CD8-positive, alpha-beta memory T cell (primary cell): ENCODE measurements around the gene SLC9A2. TPM values are rescaled to one million over a fixed set of nuclear protein-coding genes. Genes with fewer than 3 reads are reported as not detected.

Source experiments
- CTCF ChIA-PET: fragments of 350-600 bp; sonication (Branson Sonifier 250); formaldehyde crosslinking; loops from one replicate; lab custom pipeline; 2021; ENCODE audit warnings: antibody characterized with exemption; lab: Charles Lee
- POLR2A ChIA-PET: fragments of 350-600 bp; sonication (Branson Sonifier 250); formaldehyde crosslinking; loops from one replicate; lab custom pipeline; 2021; ENCODE audit warnings: antibody characterized with exemption; lab: Charles Lee
- DNase-seq, 5 donors: peaks; one replicate each; pipeline versions ENCODE4 v3.0.0 to v3.0.0-alpha.2; 2020 to 2022; ENCODE audit warnings: mixed read lengths in 1 of 5
- H3K27ac ChIP-seq: one replicate; pipeline ENCODE4 v1.7.0; 2013; ENCODE audit warnings: low read depth, mild to moderate bottlenecking, low read length, moderate library complexity
- H3K27me3 ChIP-seq: 2 replicates; pipeline ENCODE4 v1.7.0; 2013; ENCODE audit warnings: low read length, mild to moderate bottlenecking; ENCODE audit not compliant: insufficient read depth, poor library complexity, severe bottlenecking
- H3K36me3 ChIP-seq: 2 replicates; pipeline ENCODE4 v1.7.0; 2013; ENCODE audit warnings: mild to moderate bottlenecking, low read length, moderate library complexity; ENCODE audit not compliant: insufficient read depth
- H3K4me1 ChIP-seq: 2 replicates; pipeline ENCODE4 v1.7.0; 2013; ENCODE audit warnings: mild to moderate bottlenecking, low read length, moderate library complexity; ENCODE audit not compliant: insufficient read depth
- H3K4me3 ChIP-seq: 2 replicates; pipeline ENCODE4 v1.7.0; 2013; ENCODE audit warnings: mild to moderate bottlenecking, low read length
- H3K9me3 ChIP-seq: 2 replicates; pipeline ENCODE4 v1.7.0; 2013; ENCODE audit warnings: mild to moderate bottlenecking, low read length
- H3K27ac Mint-ChIP-seq, 8 donors: one replicate each; pipeline ENCODE4 v1.8.0; 2020 to 2021; ENCODE audit warnings: mixed read lengths in 8 of 8, mild to moderate bottlenecking in 6 of 8, inconsistent platforms in 3 of 8, moderate library complexity in 3 of 8
- H3K27me3 Mint-ChIP-seq, 2 donors: one replicate each; pipeline ENCODE4 v1.8.0; 2020 to 2021; ENCODE audit warnings: mixed read lengths in 2 of 2, mild to moderate bottlenecking in 1 of 2, moderate library complexity in 1 of 2
- H3K36me3 Mint-ChIP-seq, 3 donors: one replicate each; pipeline ENCODE4 v1.8.0; 2020 to 2021; ENCODE audit warnings: mixed read lengths in 3 of 3, inconsistent platforms in 1 of 3, mild to moderate bottlenecking in 1 of 3
- H3K4me1 Mint-ChIP-seq, 3 donors: one replicate each; pipeline ENCODE4 v1.8.0; 2020 to 2021; ENCODE audit warnings: mixed read lengths in 3 of 3, inconsistent platforms in 1 of 3, mild to moderate bottlenecking in 1 of 3
- H3K4me3 Mint-ChIP-seq, 7 donors: one replicate each; pipeline ENCODE4 v1.8.0; 2020 to 2021; ENCODE audit warnings: mixed read lengths in 7 of 7, mild to moderate bottlenecking in 6 of 7, moderate library complexity in 4 of 7, inconsistent platforms in 2 of 7
- H3K9me3 Mint-ChIP-seq, 5 donors: one replicate each; pipeline ENCODE4 v1.8.0; 2020 to 2022; ENCODE audit warnings: mixed read lengths in 5 of 5, mild to moderate bottlenecking in 3 of 5, moderate library complexity in 2 of 5, inconsistent platforms in 1 of 5
- polyA plus RNA-seq: library from polyadenylated mRNA; unstranded; fragments of 300-500 nt; fragmentation: Illumina TruSeq; gene quantifications from one replicate; pipeline ENCODE4 v1.2.3, GENCODE V29; 2021
- total RNA-seq, 2 experiments: library from RNA; stranded (reverse); gene quantifications; one replicate each; pipeline ENCODE4 v1.2.3, GENCODE V29; 2021

SLC9A2 gene
- total and polyA plus RNA-seq, 3 experiments from 2014 or later: not detected

GRCh38 chr2:102726128-102727087 is 107.1 kb downstream of the SLC9A2 start:
- no peak for DNase-seq
- H3K27me3 Mint-ChIP-seq: no peaks in the 10 kb centered on the region
- no peak overlapping the region for H3K4me3 Mint-ChIP-seq
- no peak overlapping the region for H3K27ac ChIP-seq
- ChIA-PET CTCF (no interaction called here), POLR2A (no interaction called here)
- no peaks in the 10 kb centered on the region for H3K9me3 Mint-ChIP-seq
- peak overlapping the region in 1 of 8 donors; percentile 64 for H3K27ac Mint-ChIP-seq
- H3K4me1 ChIP-seq: no peaks in the 10 kb centered on the region
- no peaks in the 10 kb centered on the region for H3K27me3 ChIP-seq
- no peak overlapping the region for H3K4me3 ChIP-seq
- peaks cover 0 to 84% (median 43%) of the 10 kb centered on the region in 3 donors for H3K36me3 Mint-ChIP-seq
- H3K9me3 ChIP-seq: no peaks in the 10 kb centered on the region
- H3K4me1 Mint-ChIP-seq: peaks cover 0 to 2% (median 0%) of the 10 kb centered on the region in 3 donors
- H3K36me3 ChIP-seq: peaks cover 7% of the 10 kb centered on the region

- H3K36me3 ChIP-seq: no peaks in the 10 kb centered on the region
- peaks cover 42 to 56% (median 47%) of the 10 kb centered on the region in 3 donors for H3K4me1 Mint-ChIP-seq
- CTCF ChIA-PET: interaction anchor here (1.1 to 5.4 kb wide), 3 partner anchors 18 to 263 kb away, joined by 3 to 26 read pairs (median 4); partner anchors contain the start of gene SLC9A4
- POLR2A ChIA-PET: no interaction called here
- peaks cover 0 to 26% (median 4%) of the 10 kb centered on the region in 3 donors for H3K36me3 Mint-ChIP-seq
- no peaks in the 10 kb centered on the region for H3K9me3 Mint-ChIP-seq
- H3K27me3 Mint-ChIP-seq: no peaks in the 10 kb centered on the region
- H3K27ac ChIP-seq: peak overlapping the region; percentile 66
- peak overlapping the region; percentile 96 to 98 (median 97) for H3K4me3 Mint-ChIP-seq
- peak in 1 of 5 donors; percentile 7 for DNase-seq
- H3K27ac Mint-ChIP-seq: peak overlapping the region; percentile 7 to 95 (median 92)
- H3K27me3 ChIP-seq: no peaks in the 10 kb centered on the region
- peak overlapping the region; percentile 86 for H3K4me3 ChIP-seq
- H3K9me3 ChIP-seq: no peaks in the 10 kb centered on the region
- H3K4me1 ChIP-seq: peaks cover 32% of the 10 kb centered on the region
Measured at GRCh38 chr2:102735416-102736109, 116.2 kb downstream of the SLC9A2 start.

- CTCF ChIA-PET: interaction anchor here (1.2 to 5.4 kb wide), 3 partner anchors 17 to 24 kb away, joined by 3 to 26 read pairs (median 4); no protein-coding TSS in a partner anchor
- peaks cover 32% of the 10 kb centered on the region for H3K4me1 ChIP-seq
- no peaks in the 10 kb centered on the region for H3K9me3 Mint-ChIP-seq
- H3K9me3 ChIP-seq: no peaks in the 10 kb centered on the region
- H3K27ac Mint-ChIP-seq: peak overlapping the region; percentile 84 to 95 (median 92)
- no peaks in the 10 kb centered on the region for H3K36me3 ChIP-seq
- H3K27ac ChIP-seq: peak overlapping the region; percentile 66
- H3K4me3 ChIP-seq: peak overlapping the region; percentile 86
- H3K4me1 Mint-ChIP-seq: peaks cover 42 to 56% (median 47%) of the 10 kb centered on the region in 3 donors
- POLR2A ChIA-PET: no interaction called here
- H3K27me3 ChIP-seq: no peaks in the 10 kb centered on the region
- peak in 1 of 5 donors; percentile 49 for DNase-seq
- no peaks in the 10 kb centered on the region for H3K27me3 Mint-ChIP-seq
- peak overlapping the region; percentile 96 to 98 (median 97) for H3K4me3 Mint-ChIP-seq
- peaks cover 0 to 21% (median under 1%) of the 10 kb centered on the region in 3 donors for H3K36me3 Mint-ChIP-seq
Measured at GRCh38 chr2:102736110-102736409, 116.7 kb downstream of the SLC9A2 start.

GRCh38 chr2:102736410-102737409 is 117.4 kb downstream of the SLC9A2 start:
- H3K27me3 ChIP-seq: no peaks in the 10 kb centered on the region
- no peaks in the 10 kb centered on the region for H3K9me3 Mint-ChIP-seq
- H3K4me3 ChIP-seq: peak overlapping the region; percentile 86
- H3K4me1 Mint-ChIP-seq: peaks cover 42 to 56% (median 47%) of the 10 kb centered on the region in 3 donors
- H3K9me3 ChIP-seq: no peaks in the 10 kb centered on the region
- peaks cover 32% of the 10 kb centered on the region for H3K4me1 ChIP-seq
- no peaks in the 10 kb centered on the region for H3K36me3 ChIP-seq
- H3K27ac ChIP-seq: peak overlapping the region; percentile 66
- peak overlapping the region; percentile 84 to 95 (median 92) for H3K27ac Mint-ChIP-seq
- peak; percentile 81 to 88 (median 82) for DNase-seq
- no peaks in the 10 kb centered on the region for H3K27me3 Mint-ChIP-seq
- peaks cover 0 to 16% (median 2%) of the 10 kb centered on the region in 3 donors for H3K36me3 Mint-ChIP-seq
- ChIA-PET POLR2A (no interaction called here), CTCF (interaction anchor here (1.2 to 5.4 kb wide), 3 partner anchors 16 to 25 kb away, joined by 3 to 26 read pairs (median 4); no protein-coding TSS in a partner anchor)
- peak overlapping the region; percentile 96 to 98 (median 97) for H3K4me3 Mint-ChIP-seq

- H3K4me3 Mint-ChIP-seq: peak overlapping the region; percentile 96 to 98 (median 97)
- peak overlapping the region in 7 of 8 donors; percentile 86 to 95 (median 91) for H3K27ac Mint-ChIP-seq
- H3K27me3 Mint-ChIP-seq: no peaks in the 10 kb centered on the region
- H3K9me3 ChIP-seq: no peaks in the 10 kb centered on the region
- H3K4me1 ChIP-seq: peaks cover 32% of the 10 kb centered on the region
- peak overlapping the region; percentile 66 for H3K27ac ChIP-seq
- ChIA-PET POLR2A (no interaction called here), CTCF (interaction anchor here (1.2 to 5.4 kb wide), 2 partner anchors 16 to 18 kb away, joined by 4 to 26 read pairs; no protein-coding TSS in a partner anchor)
- H3K27me3 ChIP-seq: no peaks in the 10 kb centered on the region
- peak overlapping the region; percentile 86 for H3K4me3 ChIP-seq
- no peak for DNase-seq
- H3K36me3 ChIP-seq: no peaks in the 10 kb centered on the region
- H3K9me3 Mint-ChIP-seq: no peaks in the 10 kb centered on the region
- peaks cover 42 to 56% (median 47%) of the 10 kb centered on the region in 3 donors for H3K4me1 Mint-ChIP-seq
- H3K36me3 Mint-ChIP-seq: peaks cover under 1 to 11% (median 2%) of the 10 kb centered on the region in 3 donors
Measured at GRCh38 chr2:102737431-102737830, 118.1 kb downstream of the SLC9A2 start.

GRCh38 chr2:102743259-102743658 is 123.9 kb downstream of the SLC9A2 start:
- Histone ChIP-seq H3K4me3 (no peak overlapping the region), H3K27ac (no peak overlapping the region), H3K9me3 (no peaks in the 10 kb centered on the region), H3K4me1 (no peaks in the 10 kb centered on the region), H3K27me3 (no peaks in the 10 kb centered on the region), H3K36me3 (no peaks in the 10 kb centered on the region)
- H3K27me3 Mint-ChIP-seq: peaks cover 0 to 3% of the 10 kb centered on the region in 2 donors
- DNase-seq: no peak
- no peak overlapping the region for H3K4me3 Mint-ChIP-seq
- peaks cover 0 to 3% (median 0%) of the 10 kb centered on the region in 3 donors for H3K4me1 Mint-ChIP-seq
- H3K27ac Mint-ChIP-seq: no peak overlapping the region
- ChIA-PET POLR2A (no interaction called here), CTCF (interaction anchor here (3.3 kb wide), 1 partner anchor 11 kb away, joined by 13 read pairs; no protein-coding TSS in a partner anchor)
- H3K9me3 Mint-ChIP-seq: peaks cover 0 to 8% (median 0%) of the 10 kb centered on the region in 5 donors
- peaks cover 0 to 8% (median 7%) of the 10 kb centered on the region in 3 donors for H3K36me3 Mint-ChIP-seq

GRCh38 chr2:102748107-102748506 is 128.8 kb downstream of the SLC9A2 start:
- Mint-ChIP-seq H3K36me3 (peaks cover 0 to 5% (median 5%) of the 10 kb centered on the region in 3 donors), H3K4me3 (no peak overlapping the region), H3K4me1 (no peaks in the 10 kb centered on the region), H3K27me3 (peaks cover 0 to 3% of the 10 kb centered on the region in 2 donors), H3K27ac (peak overlapping the region in 1 of 8 donors; percentile 55), H3K9me3 (peaks cover 0 to 8% (median 0%) of the 10 kb centered on the region in 5 donors)
- POLR2A ChIA-PET: no interaction called here
- Histone ChIP-seq H3K4me1 (no peaks in the 10 kb centered on the region), H3K27me3 (no peaks in the 10 kb centered on the region), H3K36me3 (no peaks in the 10 kb centered on the region), H3K9me3 (no peaks in the 10 kb centered on the region), H3K4me3 (no peak overlapping the region), H3K27ac (no peak overlapping the region)
- no peak for DNase-seq
- CTCF ChIA-PET: interaction anchor here (1.3 kb wide), 1 partner anchor 11 kb away, joined by 3 read pairs; no protein-coding TSS in a partner anchor
